ENCODE data around the gene OR10H4. TPM values are rescaled to one million over a fixed set of nuclear protein-coding genes. Genes with fewer than 3 reads are reported as not detected.

The OR10H4 gene
- total and polyA plus RNA-seq, 2 of the 13 experiments (the other 11 are each of a cell fraction or from before 2014, with no cell fraction given), result not detected

GRCh38 chr19:15934332-15935078 lies 14.3 kb upstream of the OR10H4 start, which contains the start of gene CYP4F11 (continued):
- TF ChIP-seq MLXIP (CRISPR knock-in tag; IDR thresholded peaks at IDR 0.05; ENCODE audit: borderline replicate concordance) (no peak), CSRNP2 (CRISPR knock-in tag; conservative IDR thresholded peaks at IDR 0.05; ENCODE audit: low read depth) (no peak), ZNF83 (CRISPR knock-in tag; IDR thresholded peaks at IDR 0.05; ENCODE audit: borderline replicate concordance) (no peak), ZMYM3 (CRISPR knock-in tag; IDR thresholded peaks at IDR 0.05) (peak; percentile 10; the same call in 1 of the 2 replicates), ZFP1 (CRISPR knock-in tag; IDR thresholded peaks at IDR 0.05) (no peak), ZNF432 (CRISPR knock-in tag; IDR thresholded peaks at IDR 0.05; ENCODE audit: borderline replicate concordance) (no peak), ZSCAN22 (CRISPR knock-in tag; IDR thresholded peaks at IDR 0.05) (0 out of 2 replicates have a peak, but pooled peaks have one; percentile 31), PITX1 (CRISPR knock-in tag; IDR thresholded peaks at IDR 0.05) (no peak), ZNF260 (CRISPR knock-in tag; IDR thresholded peaks at IDR 0.05; ENCODE audit: borderline replicate concordance, low read depth) (no peak), HIC2 (CRISPR knock-in tag; IDR thresholded peaks at IDR 0.05; ENCODE audit: low read depth) (peak; percentile 58), ELF3 (CRISPR knock-in tag; IDR thresholded peaks at IDR 0.05) (peak; percentile 34; the same call in 1 of the 2 replicates), ZHX1 (CRISPR knock-in tag; IDR thresholded peaks at IDR 0.05; ENCODE audit: low read depth) (peak; percentile 56; the same call in 1 of the 2 replicates), RORA (CRISPR knock-in tag; IDR thresholded peaks at IDR 0.05) (no peak), PRMT3 (CRISPR knock-in tag; IDR thresholded peaks at IDR 0.05; ENCODE audit: borderline replicate concordance, low read depth) (no peak), ZNF740 (CRISPR knock-in tag; IDR thresholded peaks at IDR 0.05) (no peak), SNAPC2 (CRISPR knock-in tag; IDR thresholded peaks at IDR 0.05) (no peak)
- TF ChIP-seq, protein P1, sequence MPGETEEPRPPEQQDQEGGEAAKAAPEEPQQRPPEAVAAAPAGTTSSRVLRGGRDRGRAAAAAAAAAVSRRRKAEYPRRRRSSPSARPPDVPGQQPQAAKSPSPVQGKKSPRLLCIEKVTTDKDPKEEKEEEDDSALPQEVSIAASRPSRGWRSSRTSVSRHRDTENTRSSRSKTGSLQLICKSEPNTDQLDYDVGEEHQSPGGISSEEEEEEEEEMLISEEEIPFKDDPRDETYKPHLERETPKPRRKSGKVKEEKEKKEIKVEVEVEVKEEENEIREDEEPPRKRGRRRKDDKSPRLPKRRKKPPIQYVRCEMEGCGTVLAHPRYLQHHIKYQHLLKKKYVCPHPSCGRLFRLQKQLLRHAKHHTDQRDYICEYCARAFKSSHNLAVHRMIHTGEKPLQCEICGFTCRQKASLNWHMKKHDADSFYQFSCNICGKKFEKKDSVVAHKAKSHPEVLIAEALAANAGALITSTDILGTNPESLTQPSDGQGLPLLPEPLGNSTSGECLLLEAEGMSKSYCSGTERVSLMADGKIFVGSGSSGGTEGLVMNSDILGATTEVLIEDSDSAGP (CRISPR knock-in tag; IDR thresholded peaks at IDR 0.05; ENCODE audit: borderline replicate concordance), result peak; percentile 75

Measured in HepG2 (cell line).